ENCODE data around the gene FHDC1.

Gene FHDC1

DNA sequence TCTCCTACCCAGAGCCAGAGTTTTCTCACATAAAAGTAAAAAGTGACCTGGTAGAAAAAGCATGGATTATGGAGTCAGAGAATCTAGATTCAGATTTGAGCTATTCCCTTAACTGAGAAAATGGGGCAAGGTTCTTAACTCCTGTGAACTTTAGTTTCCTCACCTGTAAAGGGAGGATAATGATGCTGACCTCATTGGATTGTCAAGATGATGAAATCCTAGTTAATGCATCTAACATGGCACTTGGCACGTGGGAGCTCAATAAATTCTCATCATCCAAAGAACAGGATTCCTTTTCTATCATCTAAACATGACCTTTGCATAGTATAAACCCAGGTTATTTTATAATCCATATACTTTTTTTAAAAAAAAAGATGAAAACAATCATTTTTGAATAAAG lies 18.6 kb downstream of the FHDC1 start:
- H3K4me1 ChIP-seq (ENCODE audit: control insufficient read depth, insufficient read depth, low read length, poor library complexity, severe bottlenecking), result no peaks in the 10 kb centered on the region
- H3K27ac ChIP-seq (ENCODE audit: insufficient read depth, low read length, poor library complexity, severe bottlenecking), result no peak overlapping the region
- no peaks in the 10 kb centered on the region for H3K27me3 ChIP-seq (replicated peaks; ENCODE audit: control insufficient read depth, insufficient read depth, low read length, poor library complexity, severe bottlenecking)
- no peak for DNase-seq
- H3K9me3 ChIP-seq (ENCODE audit: control insufficient read depth, low read length), result no peaks in the 10 kb centered on the region
- H3K36me3 ChIP-seq (ENCODE audit: control insufficient read depth, insufficient read depth, low read length), result no peaks in the 10 kb centered on the region
- H3K4me3 ChIP-seq (ENCODE audit: insufficient read depth, low read depth, low read length, poor library complexity, severe bottlenecking), result no peak overlapping the region

DNA sequence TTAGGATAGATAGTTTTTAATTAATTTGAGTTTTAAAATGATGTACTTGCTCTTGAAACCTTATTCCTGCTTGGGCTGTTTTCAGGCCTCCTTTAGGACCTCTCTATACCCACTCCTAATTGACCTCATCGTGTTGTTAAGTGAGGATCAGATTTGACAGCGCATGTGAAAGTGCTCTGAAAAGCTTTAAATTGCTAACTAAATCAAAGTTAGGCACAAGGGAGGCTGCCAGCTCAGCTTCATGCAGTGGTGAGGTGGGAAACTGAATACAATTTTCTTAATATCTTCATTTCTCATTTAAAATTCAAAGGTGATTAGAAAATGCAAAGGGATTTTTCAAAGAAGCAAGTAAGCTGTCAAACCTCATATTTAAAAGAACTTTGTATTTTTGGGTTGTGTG lies 20.0 kb downstream of the FHDC1 start:
- Histone ChIP-seq H3K27me3 (replicated peaks; ENCODE audit: control insufficient read depth, insufficient read depth, low read length, poor library complexity, severe bottlenecking) (no peaks in the 10 kb centered on the region), H3K4me1 (ENCODE audit: control insufficient read depth, insufficient read depth, low read length, poor library complexity, severe bottlenecking) (no peaks in the 10 kb centered on the region), H3K27ac (ENCODE audit: insufficient read depth, low read length, poor library complexity, severe bottlenecking) (no peak overlapping the region), H3K4me3 (ENCODE audit: insufficient read depth, low read depth, low read length, poor library complexity, severe bottlenecking) (no peak overlapping the region), H3K36me3 (ENCODE audit: control insufficient read depth, insufficient read depth, low read length) (no peaks in the 10 kb centered on the region), H3K9me3 (ENCODE audit: control insufficient read depth, low read length) (no peaks in the 10 kb centered on the region)
- no peak for DNase-seq

DNA sequence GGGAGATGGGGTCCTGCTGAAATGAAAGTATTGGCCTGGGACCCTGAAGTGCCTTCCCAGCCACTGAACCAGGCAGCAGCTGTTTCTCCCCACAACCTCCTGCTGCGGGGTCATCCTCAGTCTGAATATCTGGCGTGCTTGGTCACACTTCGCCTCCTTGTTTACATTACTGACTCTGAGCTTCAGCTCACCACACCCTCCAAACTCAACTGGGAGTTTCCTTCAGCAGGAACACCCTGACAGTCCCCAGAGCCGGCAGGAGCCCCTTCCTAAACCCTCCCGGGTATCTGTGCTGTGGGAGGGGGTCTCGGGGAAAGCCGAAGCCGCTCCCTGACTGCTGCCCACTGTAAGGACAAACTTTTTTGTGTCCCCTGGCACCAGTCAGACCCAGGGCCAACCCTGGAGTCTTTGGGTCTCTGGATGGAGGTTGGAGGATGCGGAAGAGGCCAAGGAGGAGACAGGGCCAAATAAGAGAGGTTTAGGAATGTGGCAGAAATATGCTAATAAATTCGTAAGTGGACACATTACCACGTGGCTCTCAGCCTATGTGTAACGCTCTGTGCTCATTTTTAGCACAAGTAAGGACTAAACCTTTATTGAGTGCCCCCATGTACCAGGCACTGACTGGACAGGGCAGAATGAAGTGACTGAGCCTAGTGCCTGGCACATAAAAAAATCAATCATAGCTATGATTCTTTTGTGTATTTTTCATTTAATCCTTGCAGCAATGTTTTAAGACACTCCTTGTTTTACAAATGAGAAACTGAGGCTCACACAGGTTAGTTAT lies 20.7 kb downstream of the FHDC1 start:
- Histone ChIP-seq H3K9me3 (ENCODE audit: control insufficient read depth, low read length) (no peaks in the 10 kb centered on the region), H3K4me1 (ENCODE audit: control insufficient read depth, insufficient read depth, low read length, poor library complexity, severe bottlenecking) (no peaks in the 10 kb centered on the region), H3K36me3 (ENCODE audit: control insufficient read depth, insufficient read depth, low read length) (no peaks in the 10 kb centered on the region), H3K27ac (ENCODE audit: insufficient read depth, low read length, poor library complexity, severe bottlenecking) (no peak overlapping the region), H3K27me3 (replicated peaks; ENCODE audit: control insufficient read depth, insufficient read depth, low read length, poor library complexity, severe bottlenecking) (no peaks in the 10 kb centered on the region), H3K4me3 (ENCODE audit: insufficient read depth, low read depth, low read length, poor library complexity, severe bottlenecking) (no peak overlapping the region)
- no peak for DNase-seq

DNA sequence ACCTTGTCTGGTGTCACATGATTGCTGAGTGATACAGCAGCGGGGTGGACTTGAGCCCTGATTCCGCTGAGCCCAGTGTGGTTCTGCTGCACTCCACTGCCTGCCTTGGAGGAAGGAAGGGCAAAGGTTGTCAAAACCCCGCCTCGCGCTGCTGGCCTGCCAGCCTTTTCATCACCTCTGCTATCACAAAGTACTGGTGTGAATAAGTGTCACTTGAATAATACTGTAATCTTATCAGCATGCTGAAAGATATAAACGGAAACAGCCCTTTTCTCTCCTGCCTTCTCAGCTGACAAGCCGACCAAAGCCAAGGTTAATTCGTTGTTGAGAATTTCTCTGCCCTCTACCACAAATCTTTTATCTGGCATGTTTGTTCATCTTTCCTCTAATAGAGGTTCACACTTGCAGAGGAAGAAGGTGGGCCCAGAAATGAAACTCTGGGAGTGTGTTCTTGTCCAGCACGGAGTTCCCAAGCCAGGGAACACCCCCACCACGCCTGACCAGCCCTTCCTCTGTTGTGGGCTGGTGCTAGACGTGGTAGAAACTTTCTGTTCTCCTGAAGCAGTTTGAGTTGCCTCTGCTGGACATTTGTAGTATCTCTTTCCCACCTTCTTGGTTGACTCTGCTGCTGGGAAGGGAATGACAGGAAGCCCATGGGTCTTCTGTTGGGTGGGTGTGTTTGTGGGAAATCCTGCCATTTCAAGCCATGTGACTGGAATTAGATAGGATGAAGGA lies 21.5 kb downstream of the FHDC1 start:
- Histone ChIP-seq H3K4me3 (ENCODE audit: insufficient read depth, low read depth, low read length, poor library complexity, severe bottlenecking) (no peak overlapping the region), H3K9me3 (ENCODE audit: control insufficient read depth, low read length) (no peaks in the 10 kb centered on the region), H3K4me1 (ENCODE audit: control insufficient read depth, insufficient read depth, low read length, poor library complexity, severe bottlenecking) (no peaks in the 10 kb centered on the region), H3K27ac (ENCODE audit: insufficient read depth, low read length, poor library complexity, severe bottlenecking) (no peak overlapping the region), H3K36me3 (ENCODE audit: control insufficient read depth, insufficient read depth, low read length) (no peaks in the 10 kb centered on the region), H3K27me3 (replicated peaks; ENCODE audit: control insufficient read depth, insufficient read depth, low read length, poor library complexity, severe bottlenecking) (no peaks in the 10 kb centered on the region)
- DNase-seq, result no peak

DNA sequence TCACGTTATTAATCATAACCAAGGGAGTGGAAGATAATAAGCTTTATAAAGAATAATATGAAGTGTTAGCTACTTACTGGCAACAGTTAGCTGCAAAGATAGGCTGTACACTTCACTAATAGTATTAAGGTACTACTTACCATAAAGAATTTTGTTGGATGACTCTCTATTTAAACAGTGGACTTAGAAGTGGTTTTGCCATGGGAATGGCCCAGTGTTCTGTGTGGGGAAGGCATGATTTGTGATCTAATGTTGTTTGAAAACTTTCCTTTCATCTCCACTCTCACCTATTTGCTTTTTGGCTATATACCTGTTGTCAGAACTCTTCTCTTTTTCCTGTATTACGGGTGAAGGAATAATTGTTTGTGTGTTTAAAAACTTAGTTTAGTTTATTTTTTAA lies 23.0 kb downstream of the FHDC1 start:
- H3K27me3 ChIP-seq (replicated peaks; ENCODE audit: control insufficient read depth, insufficient read depth, low read length, poor library complexity, severe bottlenecking), result no peaks in the 10 kb centered on the region
- H3K4me3 ChIP-seq (ENCODE audit: insufficient read depth, low read depth, low read length, poor library complexity, severe bottlenecking), result no peak overlapping the region
- no peaks in the 10 kb centered on the region for H3K4me1 ChIP-seq (ENCODE audit: control insufficient read depth, insufficient read depth, low read length, poor library complexity, severe bottlenecking)
- no peak for DNase-seq
- no peaks in the 10 kb centered on the region for H3K9me3 ChIP-seq (ENCODE audit: control insufficient read depth, low read length)
- no peaks in the 10 kb centered on the region for H3K36me3 ChIP-seq (ENCODE audit: control insufficient read depth, insufficient read depth, low read length)
- no peak overlapping the region for H3K27ac ChIP-seq (ENCODE audit: insufficient read depth, low read length, poor library complexity, severe bottlenecking)

DNA sequence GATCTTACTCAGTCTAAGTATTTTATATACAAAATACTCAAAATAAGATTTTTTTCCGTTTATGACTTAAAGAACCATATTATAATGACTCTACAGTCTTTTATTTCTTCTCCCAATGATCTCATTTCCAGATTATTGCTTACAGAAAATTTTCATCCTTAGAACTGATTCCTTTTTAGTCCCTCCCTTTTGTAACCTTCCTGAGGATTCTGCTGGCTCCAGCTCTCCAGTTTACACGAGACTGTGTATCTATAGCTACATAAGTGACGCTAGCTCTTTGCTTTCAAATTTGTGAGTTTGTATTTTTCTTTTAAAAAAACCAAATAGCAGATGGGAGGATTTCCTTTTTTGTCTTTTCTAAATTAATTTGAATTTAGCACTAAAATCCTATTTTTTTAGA lies 24.0 kb downstream of the FHDC1 start:
- no peak for DNase-seq
- Histone ChIP-seq H3K4me3 (ENCODE audit: insufficient read depth, low read depth, low read length, poor library complexity, severe bottlenecking) (no peak overlapping the region), H3K36me3 (ENCODE audit: control insufficient read depth, insufficient read depth, low read length) (no peaks in the 10 kb centered on the region), H3K27ac (ENCODE audit: insufficient read depth, low read length, poor library complexity, severe bottlenecking) (no peak overlapping the region), H3K4me1 (ENCODE audit: control insufficient read depth, insufficient read depth, low read length, poor library complexity, severe bottlenecking) (no peaks in the 10 kb centered on the region), H3K27me3 (replicated peaks; ENCODE audit: control insufficient read depth, insufficient read depth, low read length, poor library complexity, severe bottlenecking) (no peaks in the 10 kb centered on the region), H3K9me3 (ENCODE audit: control insufficient read depth, low read length) (no peaks in the 10 kb centered on the region)

DNA sequence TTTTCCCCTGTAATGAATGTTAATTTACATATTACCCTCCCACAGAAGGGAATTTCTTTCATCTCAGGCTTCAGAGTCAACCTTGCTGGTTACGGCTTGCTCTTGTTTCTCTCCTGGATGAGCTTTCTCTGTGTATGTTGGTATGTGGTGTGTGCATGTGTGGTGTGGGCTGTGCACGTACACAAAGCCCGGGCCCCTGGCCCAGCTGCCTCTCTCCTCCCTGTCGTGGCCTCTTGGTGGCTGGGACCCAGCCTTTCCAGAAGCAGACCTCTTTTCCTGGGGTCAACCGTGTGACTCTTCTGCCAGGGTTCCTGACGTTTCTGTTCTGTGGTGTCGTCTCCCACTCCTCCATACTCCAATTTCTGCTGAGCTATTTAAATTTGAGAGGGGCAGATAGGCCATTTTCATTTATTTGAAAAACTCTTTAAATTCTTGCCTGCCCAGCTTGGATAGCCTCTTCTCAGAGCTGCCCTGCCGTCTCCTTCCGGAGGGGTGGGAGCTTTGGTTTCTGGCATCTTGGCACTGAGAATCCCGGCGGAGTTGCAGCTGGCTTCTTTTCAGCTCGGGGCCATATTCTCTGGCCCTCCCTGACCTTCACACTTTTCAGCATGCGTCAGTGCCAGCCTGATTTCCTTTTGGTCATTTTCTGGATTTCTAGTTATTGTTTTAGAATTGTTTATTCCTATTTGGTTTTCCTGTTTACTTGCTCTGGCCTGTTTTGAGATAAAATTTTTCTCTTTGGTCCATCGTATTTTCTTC lies 25.1 kb downstream of the FHDC1 start:
- Histone ChIP-seq H3K4me1 (ENCODE audit: control insufficient read depth, insufficient read depth, low read length, poor library complexity, severe bottlenecking) (no peaks in the 10 kb centered on the region), H3K36me3 (ENCODE audit: control insufficient read depth, insufficient read depth, low read length) (no peaks in the 10 kb centered on the region), H3K9me3 (ENCODE audit: control insufficient read depth, low read length) (no peaks in the 10 kb centered on the region), H3K4me3 (ENCODE audit: insufficient read depth, low read depth, low read length, poor library complexity, severe bottlenecking) (no peak overlapping the region), H3K27ac (ENCODE audit: insufficient read depth, low read length, poor library complexity, severe bottlenecking) (no peak overlapping the region), H3K27me3 (replicated peaks; ENCODE audit: control insufficient read depth, insufficient read depth, low read length, poor library complexity, severe bottlenecking) (no peaks in the 10 kb centered on the region)
- no peak for DNase-seq

DNA sequence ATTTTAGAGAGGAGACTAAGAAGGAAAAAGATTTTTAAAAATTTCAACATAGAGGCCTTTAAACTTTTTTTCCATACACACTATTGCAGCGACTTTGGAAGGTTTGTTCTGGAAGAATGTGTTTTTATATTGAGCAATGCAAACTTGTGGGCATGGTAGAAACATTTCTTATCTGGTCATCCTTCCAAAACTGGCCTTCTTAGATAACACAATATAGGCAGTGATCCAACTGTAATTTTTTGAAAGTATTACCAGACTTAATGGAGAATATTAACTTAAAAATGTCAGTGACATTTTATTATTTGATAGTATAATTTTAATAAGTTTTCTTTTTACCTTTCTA lies 25.6 kb downstream of the FHDC1 start:
- no peak overlapping the region for H3K4me3 ChIP-seq (ENCODE audit: insufficient read depth, low read depth, low read length, poor library complexity, severe bottlenecking)
- H3K36me3 ChIP-seq (ENCODE audit: control insufficient read depth, insufficient read depth, low read length), result no peaks in the 10 kb centered on the region
- no peaks in the 10 kb centered on the region for H3K4me1 ChIP-seq (ENCODE audit: control insufficient read depth, insufficient read depth, low read length, poor library complexity, severe bottlenecking)
- no peak overlapping the region for H3K27ac ChIP-seq (ENCODE audit: insufficient read depth, low read length, poor library complexity, severe bottlenecking)
- H3K9me3 ChIP-seq (ENCODE audit: control insufficient read depth, low read length), result no peaks in the 10 kb centered on the region
- no peaks in the 10 kb centered on the region for H3K27me3 ChIP-seq (replicated peaks; ENCODE audit: control insufficient read depth, insufficient read depth, low read length, poor library complexity, severe bottlenecking)
- DNase-seq, result no peak

DNA sequence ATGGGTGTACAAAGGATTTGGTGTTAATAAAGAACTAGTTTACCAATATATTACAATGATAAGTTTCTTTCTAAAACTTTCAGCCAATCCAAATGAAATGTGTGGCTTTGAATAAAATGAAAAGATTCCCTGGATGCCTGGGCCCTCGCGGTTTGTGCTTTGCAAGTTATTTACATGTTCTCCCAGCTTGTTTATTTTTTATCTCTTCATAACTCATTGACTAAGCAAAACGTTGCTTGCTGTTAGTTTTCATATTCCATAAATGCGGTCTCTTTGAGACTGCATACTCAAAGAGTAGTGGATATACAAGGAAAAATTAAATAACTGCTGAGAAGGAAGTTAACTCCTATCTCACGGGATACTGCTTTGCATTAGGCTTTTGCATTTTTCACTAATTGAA lies 26.0 kb downstream of the FHDC1 start:
- Histone ChIP-seq H3K27ac (ENCODE audit: insufficient read depth, low read length, poor library complexity, severe bottlenecking) (no peak overlapping the region), H3K4me1 (ENCODE audit: control insufficient read depth, insufficient read depth, low read length, poor library complexity, severe bottlenecking) (no peaks in the 10 kb centered on the region), H3K27me3 (replicated peaks; ENCODE audit: control insufficient read depth, insufficient read depth, low read length, poor library complexity, severe bottlenecking) (no peaks in the 10 kb centered on the region), H3K36me3 (ENCODE audit: control insufficient read depth, insufficient read depth, low read length) (no peaks in the 10 kb centered on the region), H3K9me3 (ENCODE audit: control insufficient read depth, low read length) (no peaks in the 10 kb centered on the region), H3K4me3 (ENCODE audit: insufficient read depth, low read depth, low read length, poor library complexity, severe bottlenecking) (no peak overlapping the region)
- DNase-seq, result no peak

DNA sequence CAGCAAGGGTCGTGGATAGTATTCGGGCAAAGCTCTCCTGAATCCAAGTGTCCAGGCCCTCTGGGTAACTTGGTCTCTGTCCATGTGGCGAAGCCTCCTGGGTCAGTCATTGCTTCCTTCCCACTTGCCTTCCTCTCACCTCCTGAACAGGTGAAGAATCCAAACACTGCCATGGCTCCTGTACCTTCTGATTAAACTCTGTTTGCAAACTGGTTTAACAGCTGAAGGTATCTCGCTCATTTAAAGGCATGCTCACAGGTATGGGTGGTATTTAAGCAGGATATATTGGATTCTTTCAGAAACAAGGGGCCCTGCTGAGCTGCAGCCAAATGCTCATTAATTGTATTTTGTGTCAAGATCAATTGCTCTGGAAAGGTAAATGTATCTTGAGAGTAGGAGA lies 28.2 kb downstream of the FHDC1 start:
- Histone ChIP-seq H3K27ac (ENCODE audit: insufficient read depth, low read length, poor library complexity, severe bottlenecking) (no peak overlapping the region), H3K36me3 (ENCODE audit: control insufficient read depth, insufficient read depth, low read length) (no peaks in the 10 kb centered on the region), H3K27me3 (replicated peaks; ENCODE audit: control insufficient read depth, insufficient read depth, low read length, poor library complexity, severe bottlenecking) (no peaks in the 10 kb centered on the region), H3K4me1 (ENCODE audit: control insufficient read depth, insufficient read depth, low read length, poor library complexity, severe bottlenecking) (no peaks in the 10 kb centered on the region), H3K9me3 (ENCODE audit: control insufficient read depth, low read length) (no peaks in the 10 kb centered on the region), H3K4me3 (ENCODE audit: insufficient read depth, low read depth, low read length, poor library complexity, severe bottlenecking) (no peak overlapping the region)
- no peak for DNase-seq

All from effector memory CD4-positive, alpha-beta T cell (primary cell).